Measurements from ENCODE around the gene BABAM1.

- no peak for TF ChIP-seq CTCF (IDR thresholded peaks at IDR 0.05)
- no peak for TF ChIP-seq POLR2A (IDR thresholded peaks at IDR 0.05)
These were observed 12.2 kb downstream of the BABAM1 start for GRCh38 chr19:17279436-17279835.
